ENCODE results near the gene CD44.

CD44 gene

DNA sequence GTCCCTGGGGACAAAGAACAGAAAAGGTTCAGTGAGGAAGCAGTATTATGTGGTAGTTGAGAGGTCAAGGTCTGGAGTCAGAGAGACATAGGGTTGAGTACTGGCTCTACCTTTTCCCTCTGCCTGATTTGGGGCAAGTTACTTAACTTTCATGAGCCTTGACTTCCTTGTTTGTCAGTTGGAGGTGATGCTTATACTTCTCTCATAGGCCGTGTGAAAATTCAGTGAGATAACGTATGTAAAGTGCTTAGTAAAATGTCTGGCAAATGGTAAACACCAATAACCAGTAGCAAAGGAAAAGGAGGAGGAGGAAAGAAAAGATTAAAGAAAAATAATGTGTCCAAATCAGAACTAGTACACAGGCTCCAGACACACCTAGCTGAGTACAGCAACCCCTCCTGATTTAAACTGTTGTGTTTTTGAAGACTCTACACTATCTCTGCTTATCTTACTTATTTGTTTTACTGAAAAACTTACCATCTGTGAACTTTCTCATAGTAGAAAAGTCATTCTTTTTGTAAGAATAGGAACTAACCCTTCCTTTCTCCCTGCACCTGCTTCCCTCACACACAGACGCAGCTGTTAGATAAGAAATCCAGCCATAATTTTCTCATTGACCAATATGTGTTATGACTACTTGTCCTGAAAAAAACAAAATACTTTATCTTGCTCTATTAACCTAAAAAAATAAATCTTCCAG, 126.9 kb downstream of the CD44 start:
- no peaks in the 10 kb centered on the region for H4K20me1 ChIP-seq (ENCODE audit: insufficient read depth)
- no peaks in the 10 kb centered on the region for H3K4me1 ChIP-seq (ENCODE audit: low read depth, poor library complexity, severe bottlenecking)
- no peak overlapping the region for H3K4me2 ChIP-seq
- H2AFZ ChIP-seq (ENCODE audit: low read depth) = no peak overlapping the region
- H3K27ac ChIP-seq = no peak overlapping the region
- H3K36me3 ChIP-seq (ENCODE audit: insufficient read depth) = no peaks in the 10 kb centered on the region
- no peak for TF ChIP-seq CTCF (conservative IDR thresholded peaks at IDR 0.05; ENCODE audit: low read depth, low read length)
- H3K27me3 ChIP-seq (ENCODE audit: insufficient read depth, low read depth) = no peaks in the 10 kb centered on the region
- H3K79me2 ChIP-seq (ENCODE audit: insufficient read depth, low read depth) = no peaks in the 10 kb centered on the region
- H3K4me3 ChIP-seq (IDR thresholded peaks at IDR 0.05; ENCODE audit: insufficient read depth, low read depth, low read length) = no peak overlapping the region
- H3K9ac ChIP-seq = no peak overlapping the region

- peaks cover 8% of the 10 kb centered on the region for H3K4me1 ChIP-seq (ENCODE audit: low read depth, poor library complexity, severe bottlenecking)
- H3K36me3 ChIP-seq (ENCODE audit: insufficient read depth) = no peaks in the 10 kb centered on the region
- TF ChIP-seq CTCF (conservative IDR thresholded peaks at IDR 0.05; ENCODE audit: low read depth, low read length) = no peak
- H3K27ac ChIP-seq = no peak overlapping the region
- H2AFZ ChIP-seq (ENCODE audit: low read depth) = no peak overlapping the region
- H4K20me1 ChIP-seq (ENCODE audit: insufficient read depth) = no peaks in the 10 kb centered on the region
- H3K9ac ChIP-seq = no peak overlapping the region
- H3K4me2 ChIP-seq = no peak overlapping the region
- no peaks in the 10 kb centered on the region for H3K27me3 ChIP-seq (ENCODE audit: insufficient read depth, low read depth)
- no peaks in the 10 kb centered on the region for H3K79me2 ChIP-seq (ENCODE audit: insufficient read depth, low read depth)
- H3K4me3 ChIP-seq (IDR thresholded peaks at IDR 0.05; ENCODE audit: insufficient read depth, low read depth, low read length) = no peak overlapping the region
Measured at GRCh38 chr11:35267504-35267903, 128.5 kb downstream of the CD44 start.

- Histone ChIP-seq H3K9ac (no peak overlapping the region), H4K20me1 (ENCODE audit: insufficient read depth) (no peaks in the 10 kb centered on the region)
Measured at GRCh38 chr11:35270342-35270741, 131.4 kb downstream of the CD44 start.

GRCh38 chr11:35271031-35271430, 132.1 kb downstream of the CD44 start:
- peaks cover 14% of the 10 kb centered on the region for H3K4me1 ChIP-seq (ENCODE audit: low read depth, poor library complexity, severe bottlenecking)
- H3K79me2 ChIP-seq (ENCODE audit: insufficient read depth, low read depth) = no peaks in the 10 kb centered on the region
- H4K20me1 ChIP-seq (ENCODE audit: insufficient read depth) = no peaks in the 10 kb centered on the region
- no peak overlapping the region for H2AFZ ChIP-seq (ENCODE audit: low read depth)
- no peak overlapping the region for H3K27ac ChIP-seq
- TF ChIP-seq CTCF (conservative IDR thresholded peaks at IDR 0.05; ENCODE audit: low read depth, low read length) = no peak
- H3K9ac ChIP-seq = no peak overlapping the region
- no peak overlapping the region for H3K4me2 ChIP-seq
- no peaks in the 10 kb centered on the region for H3K27me3 ChIP-seq (ENCODE audit: insufficient read depth, low read depth)
- no peak overlapping the region for H3K4me3 ChIP-seq (IDR thresholded peaks at IDR 0.05; ENCODE audit: insufficient read depth, low read depth, low read length)
- no peaks in the 10 kb centered on the region for H3K36me3 ChIP-seq (ENCODE audit: insufficient read depth)

More at GRCh38 chr11:35270342-35270741, 131.4 kb downstream of the CD44 start:
- Histone ChIP-seq H3K79me2 (ENCODE audit: insufficient read depth, low read depth) (no peaks in the 10 kb centered on the region), H3K4me2 (no peak overlapping the region), H3K36me3 (ENCODE audit: insufficient read depth) (no peaks in the 10 kb centered on the region), H3K27ac (no peak overlapping the region), H3K4me1 (ENCODE audit: low read depth, poor library complexity, severe bottlenecking) (peaks cover 14% of the 10 kb centered on the region), H2AFZ (ENCODE audit: low read depth) (no peak overlapping the region), H3K27me3 (ENCODE audit: insufficient read depth, low read depth) (no peaks in the 10 kb centered on the region), H3K4me3 (IDR thresholded peaks at IDR 0.05; ENCODE audit: insufficient read depth, low read depth, low read length) (no peak overlapping the region)
- no peak for TF ChIP-seq CTCF (conservative IDR thresholded peaks at IDR 0.05; ENCODE audit: low read depth, low read length)

Measured in KMS-11 (cell line).